Tibial nerve (tissue), 4 donors: Measurements from ENCODE around the gene CLCA2.

ENCODE experiments used
- EP300 ChIP-seq, 2 donors: sonication (generic); formaldehyde crosslinking; IDR thresholded peaks; one replicate each; pipeline ENCODE4 v1.6.1; 2017; ENCODE audit warnings: antibody characterized with exemption in 2 of 2, mild to moderate bottlenecking in 1 of 2
- POLR2A ChIP-seq, 2 donors: fragments of 450-650 bp; IDR thresholded peaks; one replicate each; pipeline ENCODE4 v1.6.1; 2017; ENCODE audit warnings: antibody characterized with exemption in 2 of 2, mild to moderate bottlenecking in 2 of 2, moderate library complexity in 2 of 2
- TF ChIP-seq, protein P1 (sequence below), 5 experiments: fragments of 200-600 bp in 3 of 5; fragments of 450-650 bp in 2 of 5; sonication (generic) in 3 of 5; IDR thresholded peaks; one replicate each; pipeline ENCODE4 v1.5.1; 2016 to 2019; ENCODE audit warnings: antibody characterized with exemption in 5 of 5, mild to moderate bottlenecking in 3 of 5, moderate library complexity in 2 of 5

DNA sequence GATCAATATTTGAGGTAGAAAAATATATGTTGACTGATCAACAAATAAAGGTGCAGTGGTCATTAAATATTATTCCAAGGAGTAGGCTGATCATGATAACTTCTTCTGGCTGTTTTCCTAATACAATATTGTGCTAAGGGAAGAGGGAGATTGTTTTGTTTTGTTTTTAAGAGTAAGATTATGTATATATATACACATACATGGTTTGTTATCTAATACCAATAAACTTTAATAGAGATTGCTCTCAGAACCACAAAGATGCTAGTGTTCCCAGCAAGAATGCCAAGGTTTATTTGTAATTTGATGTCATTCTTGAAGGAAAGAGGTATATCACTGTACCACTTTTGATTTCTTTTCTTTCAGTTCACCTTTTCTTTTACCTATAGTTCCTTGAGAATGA is 10.1 kb downstream of the CLCA2 start:
- TF ChIP-seq, protein P1, sequence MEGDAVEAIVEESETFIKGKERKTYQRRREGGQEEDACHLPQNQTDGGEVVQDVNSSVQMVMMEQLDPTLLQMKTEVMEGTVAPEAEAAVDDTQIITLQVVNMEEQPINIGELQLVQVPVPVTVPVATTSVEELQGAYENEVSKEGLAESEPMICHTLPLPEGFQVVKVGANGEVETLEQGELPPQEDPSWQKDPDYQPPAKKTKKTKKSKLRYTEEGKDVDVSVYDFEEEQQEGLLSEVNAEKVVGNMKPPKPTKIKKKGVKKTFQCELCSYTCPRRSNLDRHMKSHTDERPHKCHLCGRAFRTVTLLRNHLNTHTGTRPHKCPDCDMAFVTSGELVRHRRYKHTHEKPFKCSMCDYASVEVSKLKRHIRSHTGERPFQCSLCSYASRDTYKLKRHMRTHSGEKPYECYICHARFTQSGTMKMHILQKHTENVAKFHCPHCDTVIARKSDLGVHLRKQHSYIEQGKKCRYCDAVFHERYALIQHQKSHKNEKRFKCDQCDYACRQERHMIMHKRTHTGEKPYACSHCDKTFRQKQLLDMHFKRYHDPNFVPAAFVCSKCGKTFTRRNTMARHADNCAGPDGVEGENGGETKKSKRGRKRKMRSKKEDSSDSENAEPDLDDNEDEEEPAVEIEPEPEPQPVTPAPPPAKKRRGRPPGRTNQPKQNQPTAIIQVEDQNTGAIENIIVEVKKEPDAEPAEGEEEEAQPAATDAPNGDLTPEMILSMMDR (IDR thresholded peaks at IDR 0.05): no peak
- TF ChIP-seq POLR2A (IDR thresholded peaks at IDR 0.05): no peak
- TF ChIP-seq EP300 (IDR thresholded peaks at IDR 0.05): no peak
